ENCODE measurements around the gene ESAM.
A peak's percentile ranks its signal among the peaks of the same experiment; 100 is the strongest.
"Not testable (repeated sequence)": the region's sequence is repeated elsewhere in the genome, so short reads cannot be mapped to it uniquely, and the experiment has no call there.

Gene ESAM

DNA sequence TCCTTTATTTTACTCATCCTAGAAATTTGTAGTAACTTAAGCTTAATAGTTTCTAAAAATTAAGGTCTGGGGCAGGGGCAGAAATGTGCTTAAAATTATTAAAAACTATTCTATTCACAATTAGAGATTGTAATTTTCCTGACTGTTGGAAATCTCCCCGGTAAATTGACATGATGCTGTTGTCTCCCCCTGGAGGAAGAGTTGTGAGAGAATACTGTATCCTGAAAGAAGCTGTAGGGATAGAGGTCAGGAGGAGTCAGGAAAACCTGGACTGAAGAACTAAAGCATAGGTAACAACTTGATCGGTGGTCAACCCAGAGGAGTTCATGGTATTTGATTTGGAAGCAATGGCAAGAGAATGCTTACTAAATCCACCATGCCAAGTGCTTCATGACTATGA, 16.2 kb upstream of the ESAM start:
- H3K4me2 ChIP-seq = no peak overlapping the region
- no peak overlapping the region for H3K4me3 ChIP-seq
- TF ChIP-seq Cebpa-rat (IDR thresholded peaks at IDR 0.05) = no peak

DNA sequence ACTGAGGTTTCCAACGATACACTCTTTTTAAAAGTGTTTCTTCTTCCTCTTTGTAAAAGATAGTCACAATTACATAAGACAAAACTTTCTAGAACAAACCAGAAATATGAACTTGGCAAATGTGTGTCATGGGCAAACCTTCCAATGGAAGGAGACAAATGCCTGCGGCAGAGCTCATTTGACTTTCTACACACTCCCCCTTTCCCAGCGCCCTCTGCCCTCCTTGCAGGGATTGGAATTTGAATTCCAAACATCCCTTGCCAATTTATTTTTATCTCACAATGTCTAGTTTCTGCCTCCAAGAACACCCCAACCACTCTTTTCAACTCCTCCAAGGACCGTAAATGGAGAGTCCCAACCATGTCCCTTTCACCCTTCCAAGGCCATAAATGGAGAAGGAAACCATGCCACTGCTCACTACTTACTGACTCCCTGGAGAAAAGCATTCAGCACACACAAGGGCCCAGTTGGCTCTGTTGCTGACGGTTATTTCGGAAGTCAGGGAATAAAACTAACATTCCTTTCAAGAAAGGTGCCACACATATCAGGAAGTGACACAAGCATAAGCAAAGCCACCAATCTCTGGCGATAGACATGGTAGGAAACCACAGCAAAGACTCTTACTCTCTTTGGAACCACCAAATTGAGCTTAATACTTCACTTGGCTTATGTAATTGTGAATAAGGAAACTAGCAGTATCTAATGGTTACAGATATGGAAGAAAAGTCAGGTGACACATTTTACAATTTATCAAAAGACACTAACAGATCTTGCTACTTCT, 15.0 kb upstream of the ESAM start:
- Histone ChIP-seq H3K9ac (no peak overlapping the region), H3K9me3 (no peaks in the 10 kb centered on the region), H4K20me1 (no peaks in the 10 kb centered on the region), H3K27me3 (no peaks in the 10 kb centered on the region), H3K4me2 (peak overlapping the region; percentile 6; the same call in 1 of the 2 replicates), H3K27ac (no peak overlapping the region), H3K4me3 (no peak overlapping the region), H3K4me1 (peaks cover 12% of the 10 kb centered on the region; the same call in 1 of the 2 replicates), H3K36me3 (peaks cover 28% of the 10 kb centered on the region)
- TF ChIP-seq Cebpa-rat (IDR thresholded peaks at IDR 0.05) = no peak

More for the DNA sequence above, 16.2 kb upstream of the ESAM start:
- Histone ChIP-seq H3K27ac (no peak overlapping the region), H3K4me1 (peaks cover 12% of the 10 kb centered on the region; the same call in 1 of the 2 replicates), H3K9ac (no peak overlapping the region), H3K36me3 (peaks cover 19% of the 10 kb centered on the region; the same call in 1 of the 2 replicates), H3K9me3 (no peaks in the 10 kb centered on the region), H4K20me1 (peaks cover 4% of the 10 kb centered on the region; the same call in 1 of the 2 replicates), H3K27me3 (no peaks in the 10 kb centered on the region)

DNA sequence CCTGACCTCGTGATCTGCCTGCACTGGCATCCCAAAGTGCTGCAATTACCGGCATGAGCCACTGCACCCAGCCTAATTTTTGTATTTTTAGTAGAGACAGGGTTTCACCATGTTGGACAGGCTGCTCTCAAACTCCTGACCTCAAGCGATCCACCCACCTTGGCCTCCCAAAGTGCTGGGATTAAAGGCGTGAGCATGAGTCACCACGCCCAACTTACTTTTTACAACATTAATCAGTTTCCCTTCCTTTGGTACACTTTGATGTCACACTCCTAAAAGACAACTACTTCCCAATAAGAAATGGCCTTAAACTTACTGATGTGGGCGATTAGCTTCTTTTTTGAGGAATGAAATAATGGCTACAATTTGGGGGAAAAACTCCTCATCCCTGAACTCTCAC, 8.9 kb upstream of the ESAM start:
- not testable (repeated sequence) for H3K4me2 ChIP-seq, H3K4me3 ChIP-seq, H3K9me3 ChIP-seq, H3K9ac ChIP-seq, H4K20me1 ChIP-seq, H3K27me3 ChIP-seq, H3K4me1 ChIP-seq, H3K27ac ChIP-seq
- peaks cover 65% of the 10 kb centered on the region for H3K36me3 ChIP-seq

DNA sequence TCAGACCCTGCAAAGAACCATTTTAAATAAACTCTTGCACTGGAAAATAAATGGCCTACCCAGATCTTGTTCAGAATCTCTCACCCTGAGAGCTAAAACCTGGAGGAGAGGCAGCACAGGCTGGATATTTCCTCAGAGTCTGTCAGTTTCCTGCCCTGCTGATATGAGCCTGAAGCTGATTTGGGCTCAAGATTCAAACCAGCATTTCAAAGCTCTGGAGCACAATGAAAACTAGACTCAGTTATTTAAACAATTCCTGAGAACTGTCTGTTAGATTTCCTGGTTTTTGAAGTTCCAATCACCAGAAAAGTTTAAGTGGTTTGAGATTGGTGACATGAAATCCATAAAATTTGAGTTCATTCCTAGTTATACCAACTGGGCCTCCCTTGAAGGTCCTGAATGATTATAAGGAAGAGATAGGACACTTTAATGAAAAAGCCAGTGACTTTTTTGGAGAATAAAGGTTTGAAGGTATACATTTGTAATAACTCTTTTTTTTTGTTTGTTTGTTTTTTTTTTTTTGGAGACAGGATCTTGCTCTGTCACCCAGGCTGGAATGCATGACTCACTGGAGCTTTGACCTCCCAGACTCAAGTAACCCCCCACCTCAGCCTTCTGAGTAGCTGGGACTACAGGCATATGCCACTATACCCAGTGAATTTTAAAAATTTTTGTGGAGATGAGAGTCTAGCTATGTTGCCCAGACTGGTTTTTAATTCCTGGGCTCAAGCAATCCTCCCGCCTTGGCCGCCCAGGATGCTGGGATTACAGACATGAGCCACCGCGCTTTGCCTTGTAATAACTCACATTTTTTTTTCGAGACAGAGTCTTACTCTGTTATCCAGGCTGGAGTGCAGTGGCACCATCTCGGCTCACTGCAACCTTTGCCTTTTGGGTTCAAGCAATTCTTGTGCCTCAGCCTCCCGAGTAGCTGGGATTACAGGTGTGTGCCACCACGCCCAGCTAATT, 8.0 kb upstream of the ESAM start:
- H3K9ac ChIP-seq = no peak overlapping the region
- no peaks in the 10 kb centered on the region for H3K27me3 ChIP-seq
- no peak overlapping the region for H3K27ac ChIP-seq
- no peaks in the 10 kb centered on the region for H4K20me1 ChIP-seq
- no peak for TF ChIP-seq Cebpa-rat (IDR thresholded peaks at IDR 0.05)
- H3K4me2 ChIP-seq = no peak overlapping the region
- H3K36me3 ChIP-seq = peaks cover 72% of the 10 kb centered on the region
- no peak overlapping the region for H3K4me3 ChIP-seq
- no peaks in the 10 kb centered on the region for H3K9me3 ChIP-seq
- H3K4me1 ChIP-seq = no peaks in the 10 kb centered on the region

DNA sequence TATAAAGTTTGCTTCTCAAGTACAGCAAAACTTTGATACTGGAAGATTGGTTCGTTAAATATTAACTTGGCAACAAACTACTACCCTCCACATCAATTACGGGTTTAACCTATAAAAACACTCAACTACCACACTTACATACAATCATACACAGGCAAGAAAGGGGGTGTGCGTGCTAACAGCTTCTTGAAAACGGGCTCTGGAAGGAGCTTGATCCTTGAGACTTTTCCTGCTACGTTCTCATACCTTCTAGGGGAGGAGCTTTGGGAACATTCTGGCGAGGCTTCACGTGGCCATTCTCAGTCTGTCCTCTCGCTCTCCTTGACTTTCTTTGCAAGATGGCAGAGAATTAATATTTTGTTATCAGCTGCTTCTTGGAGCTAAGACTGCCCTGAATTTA, 6.8 kb upstream of the ESAM start:
- Histone ChIP-seq H3K36me3 (peaks cover 75% of the 10 kb centered on the region), H3K4me2 (no peak overlapping the region), H3K4me3 (no peak overlapping the region), H3K27ac (no peak overlapping the region), H3K9ac (no peak overlapping the region), H3K9me3 (no peaks in the 10 kb centered on the region), H4K20me1 (no peaks in the 10 kb centered on the region), H3K4me1 (no peaks in the 10 kb centered on the region), H3K27me3 (no peaks in the 10 kb centered on the region)
- TF ChIP-seq Cebpa-rat (IDR thresholded peaks at IDR 0.05) = no peak

DNA sequence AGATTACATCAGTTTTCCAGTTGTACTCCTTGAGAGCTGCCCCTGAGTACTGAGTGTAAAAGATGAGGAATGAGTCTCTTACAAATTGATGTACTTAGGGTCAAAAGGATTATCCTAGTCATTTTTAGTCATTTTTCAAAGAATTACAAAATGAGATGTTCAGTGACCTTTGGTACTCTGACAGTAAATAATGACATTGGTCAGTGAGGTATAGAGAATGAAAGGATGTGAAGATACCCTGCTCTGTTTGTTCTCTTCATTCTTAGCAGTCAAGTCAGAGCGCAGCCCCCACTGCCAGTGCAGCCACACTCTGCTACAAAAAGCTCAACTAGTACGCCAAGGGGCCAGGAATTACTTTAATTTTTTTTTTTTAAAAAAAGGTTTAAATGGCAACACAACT, 4.1 kb upstream of the ESAM start:
- H4K20me1 ChIP-seq = peaks cover 12% of the 10 kb centered on the region; the same call in 1 of the 2 replicates
- peaks cover 13% of the 10 kb centered on the region for H3K4me1 ChIP-seq
- no peak overlapping the region for H3K27ac ChIP-seq
- peaks cover 57% of the 10 kb centered on the region for H3K36me3 ChIP-seq
- no peak overlapping the region for H3K9ac ChIP-seq
- no peak for TF ChIP-seq Cebpa-rat (IDR thresholded peaks at IDR 0.05)
- H3K4me3 ChIP-seq = no peak overlapping the region
- no peaks in the 10 kb centered on the region for H3K27me3 ChIP-seq
- no peaks in the 10 kb centered on the region for H3K9me3 ChIP-seq
- H3K4me2 ChIP-seq = no peak overlapping the region

DNA sequence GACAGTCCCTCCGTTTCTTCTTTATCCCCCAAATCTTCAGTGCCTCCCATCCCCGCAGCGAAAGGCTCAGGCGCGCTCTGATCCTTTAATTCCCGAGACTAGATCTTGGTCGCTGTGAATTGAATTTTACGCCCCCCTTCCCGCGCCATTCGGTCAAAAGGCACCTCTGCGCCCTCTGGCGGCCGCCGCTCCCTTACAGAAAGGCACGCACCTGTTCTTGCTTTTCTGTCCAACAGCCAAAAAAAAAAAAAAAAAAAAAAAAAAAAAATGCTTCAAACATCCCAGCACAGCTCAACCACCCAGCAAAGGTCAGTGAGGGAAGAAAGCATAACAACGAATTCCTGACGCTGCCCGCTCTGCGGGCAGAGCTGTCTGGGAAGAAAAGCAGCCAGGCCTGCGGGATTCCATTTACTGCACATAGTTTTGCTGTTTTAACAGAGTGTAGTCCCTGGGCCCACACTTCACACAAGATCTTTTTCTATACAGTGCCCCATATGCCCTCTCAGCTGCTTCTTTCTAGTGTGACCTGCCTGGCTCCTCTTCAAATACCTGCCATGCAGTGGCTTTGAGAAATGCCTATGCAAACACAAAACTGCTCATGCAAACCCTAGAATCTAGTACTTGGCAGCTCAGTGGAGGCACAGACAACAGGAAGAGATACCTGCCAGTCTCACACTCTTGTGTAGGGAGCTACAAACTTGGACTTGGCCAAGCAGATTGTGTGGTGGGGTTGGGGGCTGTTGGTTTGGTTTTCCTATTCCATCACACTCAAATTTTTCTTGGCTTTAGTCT, 1.3 kb upstream of the ESAM start:
- peak overlapping the region; percentile 96 for H3K4me2 ChIP-seq
- peak overlapping the region; percentile 85; the same call in 1 of the 2 replicates for H3K9ac ChIP-seq
- no peak overlapping the region for H3K27ac ChIP-seq

GRCh38 chr11:124762624-124763155, 600 bp upstream of the ESAM start:
- Histone ChIP-seq H3K27ac (no peak overlapping the region), H3K9ac (peak overlapping the region; percentile 85), H3K36me3 (peaks cover 29% of the 10 kb centered on the region), H3K27me3 (no peaks in the 10 kb centered on the region), H3K4me1 (peaks cover 48% of the 10 kb centered on the region), H3K9me3 (no peaks in the 10 kb centered on the region), H3K4me3 (peak overlapping the region; percentile 79), H3K4me2 (peak overlapping the region; percentile 96), H4K20me1 (peaks cover 18% of the 10 kb centered on the region)
- TF ChIP-seq Cebpa-rat (IDR thresholded peaks at IDR 0.05) = no peak

More for the DNA sequence above, 1.3 kb upstream of the ESAM start:
- H3K4me1 ChIP-seq = peaks cover 41% of the 10 kb centered on the region
- peak overlapping the region; percentile 79 for H3K4me3 ChIP-seq
- no peaks in the 10 kb centered on the region for H3K27me3 ChIP-seq
- H3K36me3 ChIP-seq = peaks cover 35% of the 10 kb centered on the region
- no peaks in the 10 kb centered on the region for H3K9me3 ChIP-seq
- peaks cover 12% of the 10 kb centered on the region; the same call in 1 of the 2 replicates for H4K20me1 ChIP-seq
- TF ChIP-seq Cebpa-rat (IDR thresholded peaks at IDR 0.05) = no peak
